IPS DF 4.7 (cell line): ENCODE data around the gene TRABD2A.

Experiments used
- DNase-seq: peaks from one replicate; pipeline ENCODE4 v3.0.0-alpha.2; 2013; ENCODE audit warnings: low spot score; ENCODE audit errors: extremely low read depth

TRABD2A gene

DNA sequence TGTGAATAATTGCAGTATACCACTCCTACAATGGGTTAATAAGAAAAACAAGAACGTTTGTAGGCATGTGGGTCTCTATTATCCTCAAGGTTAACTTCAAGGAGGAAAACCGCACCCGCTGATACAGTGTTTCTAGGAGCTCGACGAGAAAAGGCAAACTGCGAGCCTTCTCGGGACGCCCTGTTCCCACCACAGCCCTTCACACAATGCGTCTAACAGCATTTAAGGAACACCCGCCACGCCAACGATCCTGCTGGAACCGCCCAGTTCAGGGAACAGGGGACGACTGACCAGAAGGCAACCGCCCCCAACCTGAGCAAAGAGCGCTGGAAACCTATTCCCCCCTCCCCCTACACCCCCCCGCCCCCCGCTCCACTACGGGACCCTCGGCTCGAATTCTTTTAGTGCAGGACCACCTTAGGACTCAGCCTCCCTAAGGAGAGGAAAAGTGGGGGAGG, 23.9 kb upstream of the TRABD2A start:
- no peak for DNase-seq

DNA sequence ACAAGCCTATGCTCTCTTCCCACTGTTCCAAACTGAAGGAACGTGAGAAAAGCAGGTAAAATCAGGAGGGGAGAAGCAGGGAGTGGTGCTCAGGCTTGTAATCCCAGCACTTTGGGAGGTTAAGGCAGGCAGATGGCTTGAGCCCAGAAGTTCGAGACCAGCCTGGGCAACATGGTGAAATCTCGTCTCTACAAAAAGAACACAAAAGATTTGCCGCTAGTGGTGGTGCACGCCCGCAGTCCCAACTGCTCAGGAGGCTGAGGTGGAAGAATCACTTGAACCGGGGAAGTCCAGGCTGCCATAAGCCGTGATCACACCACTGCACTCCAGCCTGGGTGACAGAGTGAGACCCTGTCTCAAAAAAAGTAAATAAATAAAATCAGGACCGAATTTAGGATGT, 23.3 kb upstream of the TRABD2A start:
- DNase-seq: no peak

DNA sequence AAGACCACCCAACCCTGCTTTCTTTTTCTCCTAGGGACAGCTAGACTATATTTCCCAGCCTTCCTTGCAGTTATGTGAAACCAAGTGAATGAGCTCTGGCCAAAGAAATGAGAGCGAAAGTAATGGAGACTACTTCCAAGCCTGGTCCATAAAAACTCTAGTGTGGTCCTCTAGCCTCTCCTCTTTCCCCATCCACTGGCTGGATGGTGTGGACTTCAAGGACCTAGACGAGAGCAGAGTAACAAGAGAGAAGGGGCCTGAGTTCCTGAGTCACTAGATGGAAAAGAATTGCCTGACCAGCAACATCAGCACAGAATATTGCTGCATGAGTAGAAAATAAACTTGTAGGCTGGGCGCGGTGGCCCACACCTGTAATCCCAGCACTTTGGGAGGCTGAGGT, 21.6 kb upstream of the TRABD2A start:
- no peak for DNase-seq

DNA sequence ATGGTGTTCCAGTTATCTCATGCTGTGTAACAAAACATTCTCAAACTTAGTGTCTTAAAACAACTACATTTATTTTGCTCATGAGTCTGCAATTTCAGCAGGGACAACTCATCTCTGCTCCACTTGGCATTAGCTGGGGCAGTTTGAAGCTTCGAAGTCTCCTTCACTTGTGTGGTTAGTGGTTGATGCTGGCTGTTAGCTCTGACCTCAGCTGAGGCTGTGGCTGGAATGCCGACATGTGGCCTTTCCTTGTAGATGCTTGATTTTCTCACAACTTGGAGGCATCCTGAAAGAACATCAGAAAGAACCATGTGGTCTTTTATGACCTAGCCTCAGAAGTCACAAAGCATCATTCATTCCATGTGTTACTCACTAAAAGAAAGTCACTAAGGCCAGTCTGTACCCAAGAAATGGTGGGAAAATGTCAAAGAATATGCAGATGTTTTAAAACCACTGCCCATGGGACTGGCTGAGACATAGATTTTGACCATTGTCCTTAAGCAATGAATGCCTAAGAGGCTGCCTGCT, 20.8 kb upstream of the TRABD2A start:
- DNase-seq: no peak

DNA sequence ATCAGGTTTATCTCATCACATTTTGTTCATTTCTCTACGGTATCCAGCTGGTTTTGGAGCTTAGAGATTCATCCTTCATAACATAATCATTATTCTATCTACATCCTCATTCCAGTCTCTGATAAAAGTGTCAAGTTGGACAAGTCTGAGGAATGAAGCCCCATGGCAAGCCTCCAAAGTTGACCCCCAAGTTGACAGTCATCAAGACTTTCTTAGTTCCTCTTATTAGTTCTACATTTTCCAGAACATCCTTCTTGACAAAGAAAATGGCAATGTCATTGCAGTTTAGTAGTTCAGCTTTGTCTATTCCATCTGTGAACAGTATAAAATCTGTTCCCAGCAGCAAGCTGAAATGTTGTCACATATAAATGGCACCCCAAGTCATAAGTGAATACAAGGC, 20.1 kb upstream of the TRABD2A start:
- no peak for DNase-seq

DNA sequence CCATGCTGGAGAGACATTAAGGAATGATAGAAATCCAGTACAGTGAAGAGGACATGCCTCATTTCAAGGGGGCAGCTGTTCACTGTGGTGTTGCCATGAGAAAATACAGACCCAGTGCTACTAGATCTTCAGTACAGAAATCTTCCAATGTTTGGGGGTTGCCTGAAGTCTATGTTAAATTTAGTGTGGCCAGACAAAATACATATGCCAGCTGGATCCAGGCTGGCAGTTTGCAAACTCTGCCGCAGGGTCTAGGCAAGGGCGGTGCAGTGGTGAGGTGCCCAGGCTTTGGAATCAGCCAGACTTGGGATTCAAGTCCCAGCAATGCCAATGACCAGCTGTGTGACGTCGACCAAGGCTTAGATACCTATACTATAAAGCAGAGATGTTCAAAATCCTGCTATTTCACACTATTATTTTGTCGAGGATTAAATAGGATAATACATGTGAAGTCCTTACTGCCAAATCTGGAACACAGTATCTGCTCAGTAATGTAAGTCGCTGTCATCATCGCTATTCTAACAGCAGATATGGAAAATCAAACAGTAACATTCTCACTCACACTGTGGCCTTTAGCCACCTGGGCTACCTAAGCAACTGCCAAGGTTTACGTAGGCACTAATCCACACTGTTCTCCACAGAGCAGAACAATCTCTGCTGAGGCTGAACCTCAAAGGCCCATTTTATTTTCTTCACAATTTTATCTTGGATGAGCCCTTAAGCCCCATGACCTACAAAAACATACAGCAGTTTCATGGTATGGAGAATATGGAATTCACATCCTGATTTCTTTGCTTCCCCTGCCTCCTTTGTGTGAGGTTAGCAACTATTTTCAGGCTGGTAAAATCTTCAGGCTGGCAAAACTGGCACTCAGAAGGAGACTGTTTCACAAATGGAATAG, 18.7 kb upstream of the TRABD2A start:
- no peak for DNase-seq

DNA sequence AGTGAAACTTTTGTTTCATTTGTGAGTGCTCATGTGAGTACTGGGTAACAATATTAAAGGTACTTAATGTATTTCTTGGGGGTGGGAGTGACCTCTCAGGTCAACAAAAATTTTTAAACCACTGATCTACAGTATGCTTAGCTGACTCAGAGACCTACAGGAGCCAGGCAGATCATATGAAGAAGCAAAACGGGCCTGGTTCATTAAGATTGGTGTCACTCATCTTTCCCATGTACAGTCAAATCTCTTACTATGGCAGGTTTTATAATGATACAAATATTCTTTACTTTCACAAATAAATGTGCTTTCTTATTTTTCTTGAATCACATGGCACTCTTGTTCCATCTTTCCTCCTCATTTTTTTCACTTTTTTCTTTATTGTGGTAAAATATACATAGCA, 16.9 kb upstream of the TRABD2A start:
- no peak for DNase-seq

DNA sequence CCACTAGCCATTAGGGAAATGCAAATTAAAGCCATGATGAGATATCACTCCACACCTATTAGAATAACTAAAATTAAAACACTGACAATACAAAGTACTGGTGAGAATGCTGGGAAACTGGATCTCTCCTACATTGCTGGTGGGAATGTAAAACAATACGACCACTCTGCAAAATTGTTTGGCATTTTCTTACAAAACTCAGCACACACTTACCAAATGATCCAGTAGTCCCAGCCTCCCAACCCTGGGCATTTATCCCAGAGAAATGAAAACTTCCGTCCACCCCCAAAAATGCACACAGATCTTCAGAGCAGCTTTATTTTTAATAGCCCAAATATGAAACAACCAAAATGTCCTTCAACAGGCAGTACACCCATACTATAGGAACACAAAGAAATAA, 15.7 kb upstream of the TRABD2A start:
- no peak for DNase-seq

DNA sequence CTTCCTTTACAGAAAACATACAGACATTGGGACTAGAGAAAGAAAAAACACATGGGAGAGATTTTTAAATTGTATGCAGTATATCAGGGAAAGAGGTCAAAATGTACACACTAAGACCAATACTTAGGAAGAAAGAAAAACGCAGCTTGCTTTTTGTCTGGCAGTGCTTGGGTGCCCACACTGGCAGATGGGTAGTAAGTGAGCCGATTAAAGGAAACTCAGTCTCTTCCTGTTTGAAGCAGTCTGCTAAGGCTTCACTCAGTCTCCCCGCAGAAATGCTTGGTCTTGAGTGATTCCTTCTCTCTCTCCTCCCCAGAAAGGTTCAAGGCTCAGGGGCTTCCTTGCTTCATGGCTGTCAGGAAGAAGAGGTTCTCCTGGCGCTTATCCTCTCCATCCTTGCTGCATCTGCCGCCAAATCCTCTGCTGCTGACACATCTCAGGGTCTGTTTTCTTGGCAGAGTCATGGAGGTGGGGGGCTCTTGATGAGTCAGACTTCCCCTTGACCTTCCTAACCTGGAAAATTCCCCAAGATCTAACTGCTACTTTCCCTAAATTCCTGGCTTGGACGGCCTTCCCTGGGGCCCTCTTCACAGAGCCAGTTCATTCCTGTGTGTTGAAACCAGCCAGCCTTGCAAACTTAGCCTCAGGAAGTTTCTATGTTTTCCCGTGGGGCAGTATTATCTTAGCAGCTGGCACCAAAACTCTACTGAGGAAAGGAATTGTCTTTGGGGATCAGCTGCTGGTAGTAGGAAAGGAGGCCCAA, 14.1 kb upstream of the TRABD2A start:
- DNase-seq: no peak

DNA sequence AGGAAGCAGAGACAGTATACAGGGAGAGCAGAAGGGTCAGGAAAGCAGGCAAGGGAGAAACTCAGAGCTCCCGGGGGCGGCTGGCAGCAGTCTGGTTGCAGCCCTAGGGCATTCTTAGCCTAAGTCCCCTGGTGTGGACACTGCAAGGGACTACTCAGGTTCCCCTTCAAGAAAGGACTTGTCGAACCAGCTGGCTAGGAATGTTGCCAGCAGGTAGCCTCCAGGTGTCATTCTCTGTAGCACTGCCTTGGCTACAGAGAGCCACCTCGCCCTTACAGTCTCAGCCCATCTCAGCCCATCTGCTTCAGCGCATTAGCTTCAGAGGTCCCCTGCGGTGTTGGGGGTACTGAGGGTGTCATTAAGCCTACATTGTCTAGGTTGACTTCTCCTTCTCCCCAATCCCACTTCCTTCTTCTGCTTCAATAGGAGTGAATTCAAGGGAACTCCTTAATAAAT, 13.3 kb upstream of the TRABD2A start:
- no peak for DNase-seq

DNA sequence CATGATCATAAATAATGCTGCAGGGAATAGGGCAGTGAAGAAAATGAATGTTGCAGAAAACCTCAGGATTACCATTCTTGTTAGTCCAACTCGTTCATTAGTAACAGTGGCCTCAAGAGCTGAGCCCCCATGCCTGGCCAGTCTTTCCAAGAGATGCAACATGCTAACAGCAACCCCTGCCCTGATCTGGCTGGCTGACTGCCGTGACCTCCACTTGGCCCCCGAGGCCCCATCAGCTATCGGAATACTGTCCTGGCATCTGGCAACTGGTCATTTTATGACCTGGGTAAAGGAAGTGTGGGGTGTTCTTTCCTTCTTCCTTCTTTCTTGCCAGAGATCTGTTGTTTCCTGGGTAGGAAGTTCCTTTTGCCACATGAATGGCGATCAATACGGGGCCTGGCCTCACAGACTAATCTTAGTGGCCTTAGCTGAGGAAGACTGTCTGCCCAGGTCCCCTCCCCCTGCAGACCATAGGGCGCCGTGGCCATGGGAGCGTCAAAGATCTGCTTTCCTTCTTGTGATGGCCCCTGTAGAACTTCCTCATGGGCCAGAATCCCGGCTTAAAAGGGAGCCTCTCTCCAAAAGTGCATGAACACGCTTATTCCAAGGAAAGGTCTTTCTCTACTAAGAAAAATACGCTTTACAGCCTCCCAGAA, 10.6 kb upstream of the TRABD2A start:
- DNase-seq: no peak

DNA sequence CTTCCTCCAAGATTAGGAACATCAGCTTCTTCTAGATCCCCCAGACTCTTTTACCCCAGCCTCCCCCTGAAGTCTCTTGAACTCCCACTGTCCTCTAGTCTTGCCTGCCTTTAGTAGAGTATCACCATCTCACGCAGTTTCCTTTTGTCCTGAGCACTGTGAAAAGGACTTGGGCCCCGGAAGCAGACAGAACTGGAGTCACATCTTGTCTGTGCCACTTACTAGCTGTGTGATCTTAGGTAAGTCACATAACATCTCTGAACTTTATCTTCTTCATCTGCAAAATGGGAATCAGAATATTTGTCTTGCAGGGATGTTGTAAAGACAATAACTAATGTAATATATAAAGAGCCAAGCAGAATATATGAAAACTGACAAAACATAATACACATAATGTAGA, 8.4 kb upstream of the TRABD2A start:
- DNase-seq: no peak

DNA sequence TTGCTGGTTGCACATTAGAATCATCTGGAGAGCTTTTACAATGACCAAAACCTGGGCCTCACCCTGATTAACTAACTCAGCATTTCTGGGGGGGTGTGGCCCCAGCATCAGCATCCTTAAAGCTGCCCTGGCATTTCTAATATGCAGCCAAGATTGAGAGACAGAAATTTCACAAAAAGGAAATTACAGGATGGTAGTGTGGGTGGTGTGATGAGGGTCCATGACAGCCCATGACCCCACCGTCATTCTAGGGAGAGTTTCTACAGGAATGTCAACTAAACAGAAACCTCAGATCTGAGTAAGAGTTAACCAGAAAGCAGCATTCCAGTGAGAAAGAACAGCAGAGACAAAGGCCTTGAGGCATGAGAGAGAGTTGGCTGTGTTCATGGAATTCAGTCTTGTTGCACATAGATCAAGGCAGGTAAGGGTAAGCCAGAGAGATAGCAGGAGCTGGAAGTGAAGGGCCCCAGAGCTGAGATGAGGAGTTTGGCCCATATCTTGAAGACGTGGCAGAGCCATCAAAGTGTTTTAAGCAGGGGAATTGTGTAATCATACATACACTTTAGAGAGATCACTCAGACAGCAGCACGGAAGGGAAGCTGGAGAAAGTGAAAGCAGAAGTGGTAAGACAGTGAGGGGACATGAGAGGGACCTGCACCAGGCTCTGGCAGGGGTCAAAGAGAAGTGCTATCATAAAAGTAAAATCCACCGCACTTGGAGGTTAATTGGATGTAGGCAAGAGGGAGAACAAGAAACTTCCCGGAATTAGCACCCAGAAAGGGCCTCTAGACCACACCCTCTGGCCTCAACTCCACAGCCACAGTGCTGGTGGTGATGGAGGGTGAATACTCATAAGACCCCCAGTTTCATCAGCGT, 7.8 kb upstream of the TRABD2A start:
- no peak for DNase-seq

DNA sequence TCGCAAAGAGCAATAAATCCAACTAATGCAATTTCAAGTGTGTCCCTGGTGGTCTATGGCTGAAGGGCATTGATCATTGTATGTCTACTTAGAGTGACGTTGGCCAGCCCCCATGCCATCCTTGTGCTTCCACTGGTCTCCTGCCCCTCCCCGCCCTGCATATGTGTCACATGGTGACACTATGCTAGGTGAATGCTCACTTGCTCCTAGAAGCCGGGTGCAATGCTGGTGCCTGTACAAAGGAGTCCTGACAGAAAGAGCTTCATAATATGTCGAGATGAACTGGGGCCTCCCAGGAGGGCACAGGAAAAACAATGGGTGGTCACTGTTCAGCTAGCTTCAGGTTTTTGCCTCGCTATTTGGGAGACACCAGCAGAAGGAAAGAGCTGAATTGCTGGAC, 5.9 kb upstream of the TRABD2A start:
- no peak for DNase-seq

DNA sequence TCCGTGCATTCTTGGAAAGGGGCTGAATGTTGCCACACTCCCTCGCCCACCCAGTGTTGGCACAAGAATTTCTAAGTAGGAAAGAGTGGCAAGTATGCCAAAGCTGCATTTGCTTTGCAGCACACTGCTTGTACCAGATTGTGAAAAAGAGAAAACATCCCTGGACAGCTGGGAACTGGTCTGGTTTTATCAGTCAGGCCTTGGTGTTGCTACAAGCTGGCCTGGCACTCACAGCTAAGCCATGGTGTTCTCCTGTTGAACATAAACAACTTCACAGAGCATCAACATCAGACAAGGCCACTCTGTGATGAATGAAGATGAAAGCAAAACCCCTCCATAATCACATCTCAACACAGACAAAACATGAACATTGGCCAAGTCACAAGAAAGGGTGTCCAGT, 4.2 kb upstream of the TRABD2A start:
- DNase-seq: no peak

DNA sequence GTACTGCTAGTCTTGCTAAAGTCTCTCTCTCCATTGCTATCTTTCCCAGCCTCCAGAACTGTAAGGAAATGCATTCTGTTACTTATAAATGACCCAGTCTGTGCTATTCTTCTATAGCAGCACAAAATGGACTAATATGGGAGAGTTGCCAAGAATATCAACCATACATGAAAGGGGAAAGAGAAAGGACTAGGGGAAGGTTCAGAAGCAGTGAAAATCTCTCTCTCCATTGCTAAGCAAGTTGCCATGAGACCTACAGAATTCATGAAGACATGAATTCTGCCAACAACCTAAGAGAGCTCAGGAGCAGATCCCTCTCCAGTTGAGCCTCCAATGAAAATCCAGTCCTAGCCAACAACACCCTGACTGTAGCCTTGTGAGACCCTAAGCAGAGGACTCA, 3.6 kb upstream of the TRABD2A start:
- DNase-seq: no peak

DNA sequence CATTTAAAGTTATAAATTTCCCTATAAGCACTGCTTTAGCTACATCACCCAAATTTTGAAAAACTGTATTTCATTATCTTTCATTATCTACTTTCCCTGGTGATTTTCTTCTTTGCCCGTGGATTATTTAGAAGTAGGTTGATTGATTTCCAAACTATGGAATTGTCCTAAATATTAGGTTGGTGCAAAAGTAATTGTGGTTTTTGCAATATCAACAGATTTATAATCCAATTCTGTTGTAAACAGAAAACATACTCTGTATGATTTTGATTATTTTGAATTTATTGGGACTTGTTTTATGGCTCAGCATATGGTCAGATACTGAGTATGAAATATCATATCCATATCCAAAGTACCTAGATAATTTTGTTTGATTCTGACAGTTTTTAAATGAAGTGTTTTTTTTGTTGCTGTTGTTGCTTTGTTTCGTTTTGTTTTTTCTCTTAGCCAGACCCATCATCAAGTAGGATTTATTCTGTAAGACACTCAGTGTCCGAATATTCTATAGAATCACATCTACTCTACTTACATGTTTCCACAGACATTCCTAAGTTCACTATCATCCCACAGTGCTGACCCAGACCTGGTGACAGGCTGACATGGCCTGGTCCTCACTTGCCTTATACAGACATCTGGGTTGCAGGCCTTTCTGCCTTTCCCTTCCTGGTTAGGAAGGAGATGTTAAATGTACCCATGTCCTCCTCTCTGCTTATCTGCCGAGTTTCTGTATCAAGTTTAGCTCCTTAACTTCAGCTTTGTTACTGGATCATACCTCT, 2.1 kb upstream of the TRABD2A start:
- no peak for DNase-seq

DNA sequence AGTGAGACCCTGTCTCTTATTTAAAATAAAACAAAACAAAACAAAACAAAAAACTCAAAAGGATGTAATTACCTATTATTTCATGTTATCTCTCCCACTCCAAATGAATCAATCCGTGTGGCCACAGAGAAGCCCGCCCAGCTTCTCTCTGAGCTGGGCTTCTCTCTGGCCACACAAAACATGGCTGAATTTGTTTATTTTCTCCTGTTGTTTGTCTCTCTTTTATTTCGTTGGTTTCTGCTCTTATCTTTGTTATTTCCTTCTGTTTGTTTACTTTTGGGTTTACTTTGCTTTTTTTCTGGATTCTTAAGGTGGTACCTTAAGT, 1.5 kb upstream of the TRABD2A start:
- no peak for DNase-seq

DNA sequence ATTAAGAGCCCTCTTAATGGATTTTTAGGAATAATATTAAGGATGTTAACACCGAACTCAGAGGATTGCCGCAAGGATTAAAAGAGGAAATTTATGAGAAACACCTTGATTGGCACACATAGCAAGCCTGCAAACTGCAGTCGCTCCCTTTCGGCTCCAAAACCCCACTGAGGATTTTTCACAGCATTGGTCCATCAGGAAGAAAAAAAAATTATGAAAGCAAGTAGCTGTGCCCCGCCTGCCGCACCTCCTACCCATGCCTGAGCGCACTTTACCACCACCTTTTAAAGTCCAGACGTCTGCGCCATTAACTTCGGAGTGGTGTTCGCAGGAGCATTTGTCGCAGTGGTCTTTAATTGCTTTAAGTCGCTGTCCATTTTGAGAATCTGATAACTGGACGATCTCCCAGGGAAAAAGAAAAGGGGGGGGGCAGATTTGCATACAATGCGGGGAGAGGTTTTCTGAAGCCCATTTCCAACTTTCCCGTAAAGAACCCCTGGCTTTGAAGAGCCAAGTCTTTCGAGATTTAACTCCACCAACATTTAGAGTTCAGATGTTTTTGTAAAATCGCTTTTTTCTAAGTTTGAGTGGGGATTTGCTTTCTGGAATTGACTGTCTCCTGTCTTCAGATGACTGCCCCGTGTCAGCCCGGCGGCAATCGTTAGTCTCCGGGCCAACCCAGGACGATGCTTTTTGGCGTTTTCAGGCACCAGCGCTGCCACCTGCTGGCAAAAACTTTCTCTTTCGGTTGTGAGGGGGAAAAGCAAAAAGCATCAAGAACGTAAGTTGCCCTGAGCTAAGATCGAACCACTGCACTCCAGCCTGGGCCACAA, 913 bp upstream of the TRABD2A start:
- no peak for DNase-seq

DNA sequence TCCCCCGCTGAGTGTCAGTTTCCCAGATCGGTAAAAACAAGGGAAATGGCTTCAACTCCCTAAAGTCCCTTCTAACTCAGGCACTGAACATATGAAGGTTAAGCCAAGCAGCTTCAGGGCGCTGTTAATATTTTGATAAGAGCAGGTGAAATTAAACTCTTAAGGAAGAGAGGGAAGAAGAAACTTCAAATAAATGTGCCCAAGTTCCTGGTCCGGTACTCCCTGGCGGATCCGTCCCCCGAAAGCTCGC, 564 bp downstream of the TRABD2A start:
- DNase-seq: no peak
